Measurements from ENCODE around the gene SEMA3F.

SEMA3F gene

DNA sequence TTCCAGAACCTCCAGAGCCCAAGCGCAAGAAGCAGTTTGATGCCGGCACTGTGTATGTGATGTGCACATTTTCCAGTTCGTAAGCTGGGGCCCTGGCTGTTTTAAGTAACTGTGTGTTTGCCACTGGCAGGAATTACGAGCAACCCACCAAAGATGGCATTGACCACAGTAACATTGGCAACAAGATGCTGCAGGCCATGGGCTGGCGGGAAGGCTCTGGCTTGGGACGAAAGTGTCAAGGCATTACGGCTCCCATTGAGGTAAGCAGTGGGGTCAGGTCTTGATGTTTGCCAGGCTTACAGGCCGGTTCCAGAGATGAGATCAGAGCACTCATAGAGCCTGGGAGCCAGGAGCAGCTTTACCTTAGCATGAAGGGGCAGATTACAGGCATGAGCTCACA lies 38.0 kb upstream of the SEMA3F start:
- Histone ChIP-seq H3K27ac (ENCODE audit: low read depth, low read length) (no peak overlapping the region), H3K4me2 (ENCODE audit: low read length) (no peak overlapping the region), H3F3A (ENCODE audit: control insufficient read depth, insufficient read depth) (peaks cover 13% of the 10 kb centered on the region), H3K36me3 (ENCODE audit: control insufficient read depth, low read length) (peaks cover 88% of the 10 kb centered on the region), H3K4me3 (ENCODE audit: low read length) (no peak overlapping the region), H3K27me3 (ENCODE audit: control insufficient read depth, low read length) (no peaks in the 10 kb centered on the region), H3K4me1 (ENCODE audit: control insufficient read depth, low read length) (no peaks in the 10 kb centered on the region), H3K9me2 (replicated peaks; ENCODE audit: control insufficient read depth, low read length) (no peaks in the 10 kb centered on the region), H4K20me1 (ENCODE audit: control insufficient read depth, insufficient read depth, low read depth, low read length) (no peaks in the 10 kb centered on the region), H3K79me2 (ENCODE audit: control insufficient read depth, low read length) (no peaks in the 10 kb centered on the region), H3K9me3 (ENCODE audit: control insufficient read depth, insufficient read depth, low read length) (no peaks in the 10 kb centered on the region)
- TF ChIP-seq EZH2phosphoT487 (IDR thresholded peaks at IDR 0.05; ENCODE audit: borderline replicate concordance, low read length): no peak
- TF ChIP-seq, protein P1, sequence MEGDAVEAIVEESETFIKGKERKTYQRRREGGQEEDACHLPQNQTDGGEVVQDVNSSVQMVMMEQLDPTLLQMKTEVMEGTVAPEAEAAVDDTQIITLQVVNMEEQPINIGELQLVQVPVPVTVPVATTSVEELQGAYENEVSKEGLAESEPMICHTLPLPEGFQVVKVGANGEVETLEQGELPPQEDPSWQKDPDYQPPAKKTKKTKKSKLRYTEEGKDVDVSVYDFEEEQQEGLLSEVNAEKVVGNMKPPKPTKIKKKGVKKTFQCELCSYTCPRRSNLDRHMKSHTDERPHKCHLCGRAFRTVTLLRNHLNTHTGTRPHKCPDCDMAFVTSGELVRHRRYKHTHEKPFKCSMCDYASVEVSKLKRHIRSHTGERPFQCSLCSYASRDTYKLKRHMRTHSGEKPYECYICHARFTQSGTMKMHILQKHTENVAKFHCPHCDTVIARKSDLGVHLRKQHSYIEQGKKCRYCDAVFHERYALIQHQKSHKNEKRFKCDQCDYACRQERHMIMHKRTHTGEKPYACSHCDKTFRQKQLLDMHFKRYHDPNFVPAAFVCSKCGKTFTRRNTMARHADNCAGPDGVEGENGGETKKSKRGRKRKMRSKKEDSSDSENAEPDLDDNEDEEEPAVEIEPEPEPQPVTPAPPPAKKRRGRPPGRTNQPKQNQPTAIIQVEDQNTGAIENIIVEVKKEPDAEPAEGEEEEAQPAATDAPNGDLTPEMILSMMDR (IDR thresholded peaks at IDR 0.05; ENCODE audit: low read depth, low read length, poor library complexity, severe bottlenecking): no peak

DNA sequence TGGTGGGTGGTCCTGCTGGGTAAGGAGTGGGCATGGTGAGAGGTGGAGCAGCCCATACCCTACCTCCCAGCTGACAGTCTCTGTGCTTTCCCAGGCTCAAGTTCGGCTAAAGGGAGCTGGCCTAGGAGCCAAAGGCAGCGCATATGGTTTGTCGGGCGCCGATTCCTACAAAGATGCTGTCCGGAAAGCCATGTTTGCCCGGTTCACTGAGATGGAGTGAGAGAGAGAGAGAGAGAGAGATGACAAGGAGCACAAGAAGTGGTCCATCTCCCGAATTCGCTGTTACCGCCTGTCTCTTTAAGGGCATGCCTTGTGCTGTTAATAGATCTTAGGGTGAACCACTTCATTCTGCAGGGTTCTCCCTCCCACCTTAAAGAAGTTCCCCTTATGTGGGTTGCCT lies 36.9 kb upstream of the SEMA3F start:
- Histone ChIP-seq H3K4me1 (ENCODE audit: control insufficient read depth, low read length) (no peaks in the 10 kb centered on the region), H3K79me2 (ENCODE audit: control insufficient read depth, low read length) (no peaks in the 10 kb centered on the region), H3F3A (ENCODE audit: control insufficient read depth, insufficient read depth) (peaks cover 13% of the 10 kb centered on the region), H3K9me3 (ENCODE audit: control insufficient read depth, insufficient read depth, low read length) (no peaks in the 10 kb centered on the region), H4K20me1 (ENCODE audit: control insufficient read depth, insufficient read depth, low read depth, low read length) (no peaks in the 10 kb centered on the region), H3K9me2 (replicated peaks; ENCODE audit: control insufficient read depth, low read length) (no peaks in the 10 kb centered on the region), H3K4me2 (ENCODE audit: low read length) (no peak overlapping the region), H3K36me3 (ENCODE audit: control insufficient read depth, low read length) (peaks cover 78% of the 10 kb centered on the region), H3K27ac (ENCODE audit: low read depth, low read length) (no peak overlapping the region), H3K27me3 (ENCODE audit: control insufficient read depth, low read length) (no peaks in the 10 kb centered on the region), H3K4me3 (ENCODE audit: low read length) (no peak overlapping the region)
- TF ChIP-seq EZH2phosphoT487 (IDR thresholded peaks at IDR 0.05; ENCODE audit: borderline replicate concordance, low read length): no peak
- TF ChIP-seq, protein P1 (IDR thresholded peaks at IDR 0.05; ENCODE audit: low read depth, low read length, poor library complexity, severe bottlenecking): no peak

DNA sequence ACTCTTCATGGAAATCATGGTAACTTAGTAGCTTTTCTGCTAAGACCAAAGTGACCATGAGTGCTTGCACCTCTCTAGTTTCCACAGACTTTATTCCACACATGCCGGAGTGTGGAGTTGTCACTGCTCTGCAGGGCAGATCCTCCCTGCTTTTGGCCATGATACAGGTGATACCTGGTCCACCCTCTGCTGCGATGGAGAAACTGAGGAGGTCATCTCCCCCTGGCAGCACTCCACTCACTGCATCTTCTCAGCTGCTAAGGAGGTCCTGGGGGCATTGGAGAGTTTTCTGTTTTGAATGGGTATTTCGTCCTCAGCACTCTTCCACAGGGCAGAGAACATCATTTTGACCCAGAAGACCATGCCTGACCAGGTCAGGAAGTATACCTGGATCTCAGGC lies 35.3 kb upstream of the SEMA3F start:
- Histone ChIP-seq H4K20me1 (ENCODE audit: control insufficient read depth, insufficient read depth, low read depth, low read length) (no peaks in the 10 kb centered on the region), H3K9me3 (ENCODE audit: control insufficient read depth, insufficient read depth, low read length) (no peaks in the 10 kb centered on the region), H3K36me3 (ENCODE audit: control insufficient read depth, low read length) (peaks cover 63% of the 10 kb centered on the region)

More for the DNA sequence above, 35.3 kb upstream of the SEMA3F start:
- Histone ChIP-seq H3K4me1 (ENCODE audit: control insufficient read depth, low read length) (no peaks in the 10 kb centered on the region), H3F3A (ENCODE audit: control insufficient read depth, insufficient read depth) (peaks cover 13% of the 10 kb centered on the region), H3K79me2 (ENCODE audit: control insufficient read depth, low read length) (no peaks in the 10 kb centered on the region), H3K4me3 (ENCODE audit: low read length) (no peak overlapping the region), H3K4me2 (ENCODE audit: low read length) (no peak overlapping the region), H3K9me2 (replicated peaks; ENCODE audit: control insufficient read depth, low read length) (no peaks in the 10 kb centered on the region), H3K27ac (ENCODE audit: low read depth, low read length) (no peak overlapping the region), H3K27me3 (ENCODE audit: control insufficient read depth, low read length) (no peaks in the 10 kb centered on the region)
- TF ChIP-seq EZH2phosphoT487 (IDR thresholded peaks at IDR 0.05; ENCODE audit: borderline replicate concordance, low read length): no peak
- TF ChIP-seq, protein P1 (IDR thresholded peaks at IDR 0.05; ENCODE audit: low read depth, low read length, poor library complexity, severe bottlenecking): no peak
